SH-SY5Y (cell line): ENCODE measurements around the gene CLSTN2.

ENCODE experiments used
- GATA2 ChIP-seq: IDR thresholded peaks from 2 replicates; pipeline ENCODE4 v1.6.1; 2011; ENCODE audit warnings: mild to moderate bottlenecking, low read depth, low read length
- GATA3 ChIP-seq: IDR thresholded peaks from 2 replicates; pipeline ENCODE4 v1.6.1; 2011; ENCODE audit warnings: low read depth, mild to moderate bottlenecking, low read length, moderate library complexity

DNA sequence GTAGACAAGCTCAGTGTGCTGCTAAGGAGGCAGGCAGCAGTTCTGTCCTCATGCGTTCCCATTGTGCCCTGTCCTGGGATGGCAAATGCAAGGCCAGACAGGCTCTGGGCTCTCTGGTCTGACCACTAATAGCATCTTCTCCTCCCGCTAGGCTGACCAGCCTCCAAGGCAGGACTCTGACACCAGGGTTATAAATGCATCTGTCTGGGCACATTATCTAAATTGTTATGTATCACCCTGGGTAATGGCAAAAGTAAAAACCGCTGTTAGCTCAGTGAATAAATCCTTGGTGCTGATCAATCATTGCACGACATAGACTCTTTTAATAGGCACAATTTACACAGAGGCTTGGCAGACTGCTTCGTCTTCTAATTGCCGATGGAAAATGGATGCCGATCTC is 85.6 kb downstream of the CLSTN2 start:
- TF ChIP-seq GATA2 (no peak), GATA3 (no peak)
